ENCODE measurements around the gene ICA1.
"Not testable (repeated sequence)": the region's sequence is repeated elsewhere in the genome, so short reads cannot be mapped to it uniquely, and the experiment has no call there.

ICA1 gene

DNA sequence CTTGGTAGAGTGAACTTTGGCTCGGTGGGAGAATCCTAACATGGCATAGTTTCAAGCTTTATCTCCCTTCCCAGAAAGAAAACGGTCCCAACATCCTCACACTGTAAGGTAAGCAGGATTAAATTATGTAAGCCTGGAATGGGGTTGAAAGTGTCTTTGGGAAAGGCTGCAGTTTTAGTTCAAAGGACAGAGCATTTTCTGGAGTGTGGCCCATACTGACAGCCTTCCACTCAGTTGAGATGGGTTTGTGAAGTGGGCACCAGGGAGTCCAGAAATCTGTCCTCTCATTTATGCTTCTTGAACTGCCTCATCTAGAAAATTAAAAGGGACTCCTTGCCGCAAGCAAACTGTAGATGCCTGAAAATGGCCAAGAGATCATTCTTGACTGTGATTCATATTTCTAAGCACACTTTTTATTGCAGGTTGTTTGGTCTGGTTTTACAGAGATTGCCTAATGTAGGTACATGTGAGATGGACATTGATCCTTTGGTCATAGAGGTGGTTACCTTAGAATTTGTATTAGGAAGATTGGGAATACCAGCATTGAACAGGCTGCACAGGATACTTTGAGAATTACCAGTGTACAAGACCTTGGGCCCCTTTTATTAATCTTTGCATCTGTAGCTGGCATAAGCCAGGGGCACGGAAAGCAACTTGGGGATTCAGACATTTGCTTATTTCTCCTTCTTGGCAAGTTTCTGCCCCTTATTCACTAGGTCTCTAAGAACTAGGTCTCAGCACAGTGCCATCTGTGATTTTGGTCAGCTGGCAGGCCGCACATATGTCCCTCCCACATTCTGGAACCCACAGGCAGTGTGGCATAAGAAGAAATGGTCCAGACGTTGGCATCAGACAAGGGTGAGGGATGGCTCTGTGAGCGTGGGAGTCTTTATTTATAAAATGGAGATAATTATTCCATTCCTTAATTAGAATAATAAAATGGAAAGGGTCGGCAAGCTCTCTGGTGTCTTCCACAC lies 167.5 kb downstream of the ICA1 start:
- DNase-seq (ENCODE audit: low spot score) = no peak

DNA sequence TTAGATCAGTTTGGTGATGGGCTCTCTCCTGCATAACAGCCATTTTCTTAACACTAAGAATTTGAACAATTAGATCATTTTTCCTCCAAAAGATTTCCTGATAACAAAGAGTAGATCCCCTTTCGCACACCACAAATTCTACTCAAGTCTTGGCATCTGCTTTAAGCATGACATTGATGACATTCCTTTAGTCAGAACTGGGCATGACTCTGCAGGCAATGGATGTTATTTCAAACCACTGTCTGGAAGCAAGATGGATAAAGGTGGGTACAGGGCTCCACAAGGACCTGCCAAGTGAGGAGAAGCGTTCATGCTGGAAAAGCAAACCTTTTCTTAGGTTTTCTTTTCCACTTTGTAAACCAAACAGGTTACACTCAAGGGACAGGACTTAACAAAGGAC lies 169.8 kb downstream of the ICA1 start:
- DNase-seq (ENCODE audit: low spot score) = no peak

DNA sequence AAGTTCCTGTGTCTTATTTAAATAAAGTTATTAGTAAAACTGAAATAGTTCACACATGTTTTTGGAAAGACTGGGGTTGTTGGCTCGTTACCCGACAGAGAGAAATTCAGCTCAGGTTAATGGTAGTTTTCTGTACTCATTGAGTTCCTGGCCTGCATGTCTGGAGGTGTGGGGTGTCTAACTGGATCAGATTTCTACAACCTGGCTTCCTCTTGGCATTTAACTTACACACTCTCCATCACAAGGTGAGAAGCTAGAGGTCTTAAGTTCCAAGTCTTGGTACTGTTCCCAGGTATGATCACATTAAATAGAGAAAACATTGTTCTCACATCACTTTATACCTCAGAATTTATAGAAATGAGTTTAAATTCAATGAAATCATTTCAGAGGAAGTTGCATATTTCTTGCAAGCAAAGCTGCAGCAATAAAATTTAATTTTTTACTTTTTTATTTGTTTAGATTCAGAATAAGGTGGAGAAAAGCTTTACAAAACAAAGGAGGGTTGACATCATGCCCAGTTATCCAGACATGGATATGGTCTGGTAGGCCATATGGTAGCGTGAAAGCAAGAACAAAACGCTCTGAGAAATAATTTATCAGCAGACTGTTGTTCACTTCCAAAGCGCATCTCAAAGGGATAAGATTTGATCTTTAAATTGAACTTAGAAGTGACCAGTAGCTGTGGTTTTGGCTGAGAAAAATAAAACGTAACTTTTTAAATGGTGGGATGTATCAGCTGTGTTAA lies 172.8 kb downstream of the ICA1 start:
- DNase-seq (ENCODE audit: low spot score) = no peak

GRCh38 chr7:8086239-8086638 lies 175.7 kb downstream of the ICA1 start:
- DNase-seq (ENCODE audit: low spot score) = no peak

DNA sequence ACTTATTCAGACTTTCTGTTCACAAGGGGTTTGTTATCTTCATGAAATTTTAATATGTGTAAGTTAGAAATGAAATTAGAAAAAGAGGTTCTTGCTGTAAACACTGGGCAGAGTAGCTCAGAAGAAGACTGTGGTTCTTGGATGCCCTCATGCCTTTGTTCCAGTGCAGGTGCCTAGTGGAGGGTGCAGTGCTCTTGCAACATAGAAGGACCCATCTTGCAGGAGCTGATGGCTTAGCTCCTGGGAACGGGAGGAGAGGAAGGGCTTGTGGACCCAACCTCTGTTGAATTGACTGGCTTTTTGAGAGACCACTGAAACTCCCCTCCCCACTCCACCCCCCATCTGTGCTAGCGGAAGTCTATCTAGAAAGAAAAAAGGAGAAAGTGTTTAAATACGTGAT lies 176.5 kb downstream of the ICA1 start:
- DNase-seq (ENCODE audit: low spot score) = no peak

DNA sequence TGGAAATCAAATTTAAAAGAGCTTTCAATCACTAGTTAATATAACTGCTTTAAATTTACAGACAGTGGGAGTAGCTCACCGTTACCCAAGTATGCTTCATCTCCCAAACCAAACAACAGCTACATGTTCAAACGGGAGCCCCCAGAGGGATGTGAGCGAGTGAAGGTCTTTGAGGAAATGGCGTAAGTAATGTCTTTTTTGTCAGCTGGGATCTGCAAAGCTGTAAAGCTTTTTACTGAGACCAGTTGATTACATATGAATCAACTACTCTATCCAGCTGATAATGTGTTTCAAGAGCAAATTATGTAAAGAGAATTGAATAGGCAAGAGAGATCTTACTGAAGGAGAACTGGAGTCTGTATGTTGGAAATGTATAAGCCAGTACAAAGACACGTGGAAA lies 177.1 kb downstream of the ICA1 start:
- DNase-seq (ENCODE audit: low spot score) = no peak

DNA sequence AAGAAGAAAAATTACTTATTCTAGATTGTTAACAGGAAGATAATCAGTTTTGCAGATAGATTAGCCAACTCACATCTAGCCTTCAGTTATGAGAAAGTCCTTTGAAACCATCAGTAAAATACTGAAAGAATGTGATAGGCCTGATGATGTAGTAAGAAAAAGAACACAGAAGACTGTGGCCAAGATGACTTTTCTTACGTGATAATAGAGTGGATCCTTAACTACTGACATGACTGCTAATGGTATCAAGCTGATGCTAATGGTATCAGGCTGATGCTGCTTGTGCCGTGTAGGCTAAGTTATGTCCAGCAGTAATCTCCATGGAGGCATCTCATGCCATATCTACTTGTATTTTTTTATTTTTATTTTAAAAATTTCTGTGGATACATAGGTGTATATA lies 179.2 kb downstream of the ICA1 start:
- no peak for DNase-seq (ENCODE audit: low spot score)

DNA sequence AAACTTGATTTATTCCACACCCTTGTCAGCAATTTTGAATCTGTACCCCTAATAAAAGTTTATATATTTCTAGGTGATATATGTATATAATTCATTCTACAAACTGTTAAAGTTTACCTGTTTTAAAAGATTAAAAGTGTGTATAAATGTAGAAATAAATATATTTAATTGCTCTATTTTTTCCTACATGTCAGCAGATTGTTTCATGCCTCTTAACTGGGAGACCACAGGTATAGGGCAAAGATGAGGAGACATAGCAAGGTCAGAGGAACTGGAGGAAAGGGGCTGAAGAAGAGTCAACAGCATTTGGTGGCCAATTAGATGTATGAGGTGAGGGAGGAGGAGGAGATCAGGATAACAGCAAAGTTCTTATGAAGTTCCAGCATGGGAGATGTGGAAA lies 183.5 kb downstream of the ICA1 start:
- no peak for DNase-seq (ENCODE audit: low spot score)

DNA sequence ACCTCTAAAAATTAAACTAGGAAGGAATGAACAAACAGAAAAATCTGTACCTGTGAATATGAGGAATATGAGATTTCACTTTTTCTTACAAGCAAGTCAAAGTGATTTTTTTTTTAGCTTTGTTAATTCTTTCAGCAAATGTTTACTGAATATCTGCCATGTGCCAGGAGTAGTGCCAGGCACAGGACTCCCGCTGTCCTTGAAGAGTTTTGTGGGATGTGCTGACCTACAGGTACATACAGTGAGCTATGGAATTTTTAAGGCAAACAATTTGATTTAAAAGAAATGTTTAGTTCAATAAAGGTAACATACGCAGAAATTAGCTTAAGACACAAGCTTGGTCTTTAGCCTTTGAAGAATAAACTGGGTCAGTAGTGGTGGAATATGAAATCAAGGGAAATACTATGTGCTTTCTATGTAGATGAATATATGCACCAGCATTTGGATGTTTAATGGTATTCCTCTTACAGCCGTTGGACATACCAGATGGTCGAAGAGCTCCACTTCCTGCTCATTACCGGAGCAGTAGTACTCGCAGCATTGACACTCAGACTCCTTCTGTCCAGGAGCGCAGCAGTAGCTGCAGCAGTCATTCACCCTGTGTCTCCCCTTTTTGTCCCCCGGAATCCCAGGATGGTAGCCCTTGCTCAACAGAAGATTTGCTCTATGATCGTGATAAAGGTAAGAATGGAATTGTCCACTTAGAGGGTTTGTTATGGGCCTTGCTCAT lies 191.4 kb downstream of the ICA1 start:
- DNase-seq (ENCODE audit: low spot score) = no peak

- no peak for DNase-seq (ENCODE audit: low spot score)
These were observed 192.9 kb downstream of the ICA1 start for GRCh38 chr7:8068892-8069686.

- DNase-seq (ENCODE audit: low spot score) = no peak
These were observed 196.6 kb downstream of the ICA1 start for GRCh38 chr7:8065356-8065813.

GRCh38 chr7:8064828-8065227 lies 197.1 kb downstream of the ICA1 start:
- no peak for DNase-seq (ENCODE audit: low spot score)

GRCh38 chr7:8063706-8064297 lies 198.2 kb downstream of the ICA1 start:
- DNase-seq (ENCODE audit: low spot score) = no peak

- not testable (repeated sequence) for DNase-seq (ENCODE audit: low spot score)
These were observed 198.7 kb downstream of the ICA1 start for GRCh38 chr7:8063300-8063699.
